Osteocyte (in vitro differentiated cells): ENCODE results near the gene GRIN1. TPM values are rescaled to one million over a fixed set of nuclear protein-coding genes. Genes with fewer than 3 reads are reported as not detected.

Experiments
- DNase-seq: peaks from one replicate; pipeline ENCODE4 v3.0.0; 2021; ENCODE audit warnings: mixed read lengths; ENCODE audit not compliant: unreplicated experiment; ENCODE audit errors: extremely low spot score
- H3K27ac Mint-ChIP-seq: one replicate; pipeline ENCODE4 v1.8.0; 2021; ENCODE audit warnings: mild to moderate bottlenecking, mixed read lengths; ENCODE audit not compliant: unreplicated experiment
- H3K27me3 Mint-ChIP-seq: one replicate; pipeline ENCODE4 v1.8.0; 2021; ENCODE audit warnings: mixed read lengths; ENCODE audit not compliant: unreplicated experiment
- H3K36me3 Mint-ChIP-seq: one replicate; pipeline ENCODE4 v1.8.0; 2021; ENCODE audit warnings: mixed read lengths; ENCODE audit not compliant: unreplicated experiment
- H3K4me1 Mint-ChIP-seq: one replicate; pipeline ENCODE4 v1.8.0; 2021; ENCODE audit warnings: mixed read lengths; ENCODE audit not compliant: unreplicated experiment
- H3K4me3 Mint-ChIP-seq: one replicate; pipeline ENCODE4 v1.8.0; 2021; ENCODE audit warnings: mild to moderate bottlenecking, moderate library complexity, mixed read lengths; ENCODE audit not compliant: unreplicated experiment
- H3K9me3 Mint-ChIP-seq: one replicate; pipeline ENCODE4 v1.8.0; 2021; ENCODE audit warnings: mixed read lengths; ENCODE audit not compliant: unreplicated experiment
- total RNA-seq: library from RNA; stranded (reverse); gene quantifications from 2 replicates; pipeline ENCODE4 v1.2.1, GENCODE V29; 2021
- TF ChIP-seq, protein P1 (sequence below): fragments of 200-600 bp; sonication (generic); IDR thresholded peaks from 2 replicates; pipeline ENCODE4 v1.5.0; 2021; ENCODE audit warnings: antibody characterized with exemption, mild to moderate bottlenecking, moderate library complexity

GRIN1 gene
- total RNA-seq, 1 donor from 2014 or later: not detected

DNA sequence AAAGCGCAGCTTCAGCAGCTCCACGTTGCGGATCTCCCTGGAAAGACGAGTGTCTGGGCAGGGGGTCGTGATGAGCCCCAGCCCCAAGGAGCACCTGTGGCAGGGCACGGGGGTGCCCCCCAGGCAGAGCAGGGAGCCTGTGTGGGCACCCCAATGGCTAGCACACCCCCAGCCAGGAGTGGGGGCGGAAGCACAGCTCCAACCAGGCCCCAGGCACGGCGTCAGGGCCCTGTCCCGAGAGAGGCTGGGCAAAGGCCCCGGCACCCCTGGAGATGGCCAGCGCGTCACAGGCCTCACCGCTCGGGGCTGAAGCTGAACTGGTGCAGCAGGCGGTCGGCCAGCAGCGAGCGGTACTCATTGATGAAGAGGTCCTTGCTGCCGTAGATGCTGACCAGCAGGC lies 41.5 kb downstream of the GRIN1 start:
- TF ChIP-seq, protein P1, sequence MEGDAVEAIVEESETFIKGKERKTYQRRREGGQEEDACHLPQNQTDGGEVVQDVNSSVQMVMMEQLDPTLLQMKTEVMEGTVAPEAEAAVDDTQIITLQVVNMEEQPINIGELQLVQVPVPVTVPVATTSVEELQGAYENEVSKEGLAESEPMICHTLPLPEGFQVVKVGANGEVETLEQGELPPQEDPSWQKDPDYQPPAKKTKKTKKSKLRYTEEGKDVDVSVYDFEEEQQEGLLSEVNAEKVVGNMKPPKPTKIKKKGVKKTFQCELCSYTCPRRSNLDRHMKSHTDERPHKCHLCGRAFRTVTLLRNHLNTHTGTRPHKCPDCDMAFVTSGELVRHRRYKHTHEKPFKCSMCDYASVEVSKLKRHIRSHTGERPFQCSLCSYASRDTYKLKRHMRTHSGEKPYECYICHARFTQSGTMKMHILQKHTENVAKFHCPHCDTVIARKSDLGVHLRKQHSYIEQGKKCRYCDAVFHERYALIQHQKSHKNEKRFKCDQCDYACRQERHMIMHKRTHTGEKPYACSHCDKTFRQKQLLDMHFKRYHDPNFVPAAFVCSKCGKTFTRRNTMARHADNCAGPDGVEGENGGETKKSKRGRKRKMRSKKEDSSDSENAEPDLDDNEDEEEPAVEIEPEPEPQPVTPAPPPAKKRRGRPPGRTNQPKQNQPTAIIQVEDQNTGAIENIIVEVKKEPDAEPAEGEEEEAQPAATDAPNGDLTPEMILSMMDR: no peak
- Mint-ChIP-seq H3K27me3 (no peaks in the 10 kb centered on the region), H3K4me3 (no peak overlapping the region), H3K36me3 (peaks cover 14% of the 10 kb centered on the region), H3K9me3 (no peaks in the 10 kb centered on the region), H3K4me1 (peaks cover 2% of the 10 kb centered on the region), H3K27ac (no peak overlapping the region)
- no peak for DNase-seq

DNA sequence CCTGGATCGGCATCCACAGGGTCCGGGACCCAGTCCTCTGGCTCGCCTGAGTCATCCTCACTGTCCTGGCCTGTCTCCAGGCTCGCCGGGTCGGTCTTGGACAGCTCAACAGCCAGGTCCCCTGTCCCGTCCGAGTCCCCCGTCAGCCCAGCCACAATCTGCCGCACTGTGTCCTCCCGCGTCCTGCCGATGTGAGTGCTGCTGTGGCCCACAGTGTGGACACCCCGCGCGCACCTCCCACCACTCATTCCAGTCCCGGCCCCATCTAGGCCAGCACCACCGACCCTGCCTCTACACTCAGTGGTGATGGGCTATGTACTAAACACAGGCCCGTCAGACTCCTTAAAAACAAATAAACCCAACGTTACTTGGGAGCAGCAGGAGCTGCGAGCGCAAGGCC lies 42.7 kb downstream of the GRIN1 start:
- H3K27me3 Mint-ChIP-seq: no peaks in the 10 kb centered on the region
- no peaks in the 10 kb centered on the region for H3K9me3 Mint-ChIP-seq
- no peak for DNase-seq
- no peak overlapping the region for H3K27ac Mint-ChIP-seq
- TF ChIP-seq, protein P1: no peak
- H3K36me3 Mint-ChIP-seq: peaks cover 14% of the 10 kb centered on the region
- no peak overlapping the region for H3K4me3 Mint-ChIP-seq
- H3K4me1 Mint-ChIP-seq: peaks cover 8% of the 10 kb centered on the region

DNA sequence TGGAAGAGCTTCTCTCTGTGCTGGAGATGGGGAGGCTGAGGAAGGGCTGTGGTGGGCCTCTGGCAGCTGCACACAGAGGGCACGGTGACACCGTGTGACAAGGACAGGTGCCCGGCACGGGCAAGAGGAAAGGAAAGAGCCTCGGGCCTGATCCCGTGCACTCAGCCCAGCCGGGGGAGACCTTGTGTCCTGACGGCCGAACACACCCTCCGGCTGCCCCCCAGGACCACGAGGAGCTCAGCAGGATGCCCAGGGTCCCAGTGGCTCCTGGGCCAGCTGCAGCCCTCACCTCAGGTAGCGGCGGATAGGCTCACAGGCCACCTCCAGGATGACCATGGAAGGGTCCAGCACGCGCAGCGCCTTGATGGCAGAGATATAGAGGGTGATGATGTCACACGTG lies 43.9 kb downstream of the GRIN1 start:
- H3K9me3 Mint-ChIP-seq: no peaks in the 10 kb centered on the region
- no peak overlapping the region for H3K4me3 Mint-ChIP-seq
- TF ChIP-seq, protein P1: no peak
- no peaks in the 10 kb centered on the region for H3K27me3 Mint-ChIP-seq
- H3K27ac Mint-ChIP-seq: no peak overlapping the region
- H3K4me1 Mint-ChIP-seq: peaks cover 19% of the 10 kb centered on the region
- H3K36me3 Mint-ChIP-seq: peaks cover 10% of the 10 kb centered on the region
- no peak for DNase-seq

DNA sequence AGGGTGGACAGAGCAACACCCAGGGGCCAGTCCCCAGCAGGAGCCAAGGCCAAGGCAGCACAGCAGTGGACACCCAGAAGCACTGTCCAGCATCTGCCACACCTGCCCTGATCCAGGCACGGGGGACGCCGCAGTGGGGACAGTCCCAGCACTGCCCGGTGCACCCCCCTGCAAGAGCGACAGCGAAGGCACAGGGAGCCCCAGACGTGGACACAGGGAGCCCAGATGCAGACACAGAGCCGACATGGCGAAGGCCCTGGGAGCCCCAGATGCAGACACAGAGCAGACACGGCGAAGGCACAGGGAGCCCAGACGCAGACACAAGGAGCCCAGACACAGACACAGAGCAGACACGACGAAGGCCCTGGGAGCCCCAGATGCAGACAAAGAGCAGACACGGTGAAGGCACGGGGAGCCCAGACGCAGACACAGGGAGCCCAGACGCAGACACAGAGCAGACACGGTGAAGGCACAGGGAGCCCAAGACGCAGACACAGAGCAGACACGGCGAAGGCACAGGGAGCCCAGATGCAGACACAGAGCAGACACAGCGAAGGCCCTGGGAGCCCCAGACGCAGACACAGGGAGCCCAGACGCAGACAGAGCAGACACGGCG lies 45.1 kb downstream of the GRIN1 start:
- peaks cover 23% of the 10 kb centered on the region for H3K4me1 Mint-ChIP-seq
- H3K36me3 Mint-ChIP-seq: peaks cover 9% of the 10 kb centered on the region
- no peak overlapping the region for H3K27ac Mint-ChIP-seq
- H3K4me3 Mint-ChIP-seq: no peak overlapping the region
- H3K27me3 Mint-ChIP-seq: no peaks in the 10 kb centered on the region
- TF ChIP-seq, protein P1: no peak
- DNase-seq: no peak
- H3K9me3 Mint-ChIP-seq: no peaks in the 10 kb centered on the region

DNA sequence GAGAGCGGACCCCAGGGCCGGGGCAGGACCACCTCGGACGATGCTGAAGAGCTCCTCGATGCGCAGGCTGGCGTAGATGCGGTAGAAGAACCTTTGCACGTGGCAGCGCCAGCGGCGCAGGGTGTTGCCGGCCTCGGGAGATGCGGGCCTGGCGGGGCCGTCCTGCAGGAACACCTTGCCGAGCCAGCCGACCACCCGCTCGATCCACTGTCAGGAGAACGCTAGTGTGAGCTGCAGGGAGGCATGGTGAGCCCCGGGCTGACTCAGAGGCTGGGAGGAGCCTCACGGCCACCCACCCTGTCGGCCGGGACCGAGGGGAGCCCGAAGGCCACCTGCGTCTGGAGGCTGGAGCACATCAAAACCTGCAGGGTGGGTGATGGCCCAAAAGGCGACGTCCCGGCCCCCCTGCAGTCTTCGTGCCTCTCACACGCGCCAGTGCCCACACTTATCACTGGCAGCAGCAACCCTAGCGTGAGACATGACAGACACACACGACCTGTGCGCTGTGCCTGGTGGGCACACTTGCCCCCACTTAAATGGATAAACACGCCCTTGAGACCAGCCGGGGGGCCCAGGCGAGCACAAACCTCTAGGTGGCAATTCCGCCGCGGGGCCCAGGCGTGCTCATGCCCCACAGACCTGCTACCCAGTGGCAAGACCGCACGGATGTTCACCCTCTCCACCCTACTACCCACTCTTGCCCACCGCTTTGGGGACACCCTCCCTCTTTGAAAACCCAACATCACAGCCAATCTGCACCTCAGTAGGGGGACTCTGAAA lies 46.1 kb downstream of the GRIN1 start:
- Mint-ChIP-seq H3K36me3 (peaks cover 10% of the 10 kb centered on the region), H3K4me3 (no peak overlapping the region), H3K4me1 (peaks cover 28% of the 10 kb centered on the region), H3K27ac (no peak overlapping the region), H3K27me3 (no peaks in the 10 kb centered on the region), H3K9me3 (no peaks in the 10 kb centered on the region)
- TF ChIP-seq, protein P1: no peak
- no peak for DNase-seq
